Uterus (tissue), 2 donors: Measurements from ENCODE around the gene TIMM10.

Experiments used
- CTCF ChIP-seq, 4 experiments: fragments of 200-600 bp in 2 of 4; fragments of 450-650 bp in 2 of 4; sonication (generic) in 2 of 4; IDR thresholded peaks; one replicate each; pipeline ENCODE4 v1.5.1; 2016 to 2019; ENCODE audit warnings: antibody characterized with exemption in 4 of 4, mild to moderate bottlenecking in 2 of 4, moderate library complexity in 1 of 4
- POLR2A ChIP-seq, 2 donors: fragments of 450-650 bp; IDR thresholded peaks; one replicate each; pipeline ENCODE4 v1.6.1; 2016; ENCODE audit warnings: antibody characterized with exemption in 2 of 2, mild to moderate bottlenecking in 1 of 2, moderate library complexity in 1 of 2

- no peak for TF ChIP-seq CTCF (IDR thresholded peaks at IDR 0.05)
- TF ChIP-seq POLR2A (IDR thresholded peaks at IDR 0.05) = no peak
These were observed 24.8 kb upstream of the TIMM10 start for GRCh38 chr11:57555393-57555792.
